ENCODE measurements around the gene TXNIP.

TXNIP gene

GRCh38 chr1:146007489-146008133 lies 11.2 kb upstream of the TXNIP start (continued):
- TF ChIP-seq POU6F1 (CRISPR knock-in tag; IDR thresholded peaks at IDR 0.05; ENCODE audit: borderline replicate concordance, low read depth) = no peak
- no peak for TF ChIP-seq ZNF8 (CRISPR knock-in tag; IDR thresholded peaks at IDR 0.05)
- TF ChIP-seq ZFP3 (CRISPR knock-in tag; IDR thresholded peaks at IDR 0.05) = no peak
- TF ChIP-seq ZNF70 (CRISPR knock-in tag; IDR thresholded peaks at IDR 0.05) = no peak
- no peak for TF ChIP-seq ISL1 (CRISPR knock-in tag; IDR thresholded peaks at IDR 0.05)
- TF ChIP-seq CREB5 (CRISPR knock-in tag; IDR thresholded peaks at IDR 0.05; ENCODE audit: low read depth) = no peak

GRCh38 chr1:146001709-146002108 lies 5.3 kb upstream of the TXNIP start:
- ATAC-seq = no peak
- TF ChIP-seq POU6F1 (CRISPR knock-in tag; IDR thresholded peaks at IDR 0.05; ENCODE audit: borderline replicate concordance, low read depth) (no peak), RARB (CRISPR knock-in tag; IDR thresholded peaks at IDR 0.05) (no peak), ZC3H10 (CRISPR knock-in tag; IDR thresholded peaks at IDR 0.05) (no peak), SNAI2 (CRISPR knock-in tag; IDR thresholded peaks at IDR 0.05) (no peak), OSR1 (CRISPR knock-in tag; IDR thresholded peaks at IDR 0.05) (no peak), ZNF8 (CRISPR knock-in tag; IDR thresholded peaks at IDR 0.05) (no peak), PPARA (CRISPR knock-in tag; IDR thresholded peaks at IDR 0.05; ENCODE audit: borderline replicate concordance) (no peak), ZNF70 (CRISPR knock-in tag; IDR thresholded peaks at IDR 0.05) (no peak), ZNF565 (CRISPR knock-in tag; conservative IDR thresholded peaks at IDR 0.05; ENCODE audit: low read depth) (no peak), TOX (CRISPR knock-in tag; IDR thresholded peaks at IDR 0.05; ENCODE audit: borderline replicate concordance) (no peak)

GRCh38 chr1:145999321-146000024 lies 3.1 kb upstream of the TXNIP start:
- TF ChIP-seq OSR1 (CRISPR knock-in tag; IDR thresholded peaks at IDR 0.05) (no peak), ZNF70 (CRISPR knock-in tag; IDR thresholded peaks at IDR 0.05) (no peak), CSDC2 (CRISPR knock-in tag; IDR thresholded peaks at IDR 0.05) (no peak), CSRNP3 (CRISPR knock-in tag; IDR thresholded peaks at IDR 0.05) (no peak), PATZ1 (CRISPR knock-in tag; IDR thresholded peaks at IDR 0.05; ENCODE audit: borderline replicate concordance) (no peak), ZNF565 (CRISPR knock-in tag; conservative IDR thresholded peaks at IDR 0.05; ENCODE audit: low read depth) (no peak), PPARA (CRISPR knock-in tag; IDR thresholded peaks at IDR 0.05; ENCODE audit: borderline replicate concordance) (no peak), TSHZ2 (CRISPR knock-in tag; IDR thresholded peaks at IDR 0.05) (no peak), ESRRG (CRISPR knock-in tag; IDR thresholded peaks at IDR 0.05) (no peak), ZNF8 (CRISPR knock-in tag; IDR thresholded peaks at IDR 0.05) (no peak), ZFP30 (CRISPR knock-in tag; IDR thresholded peaks at IDR 0.05) (no peak), BACH2 (CRISPR knock-in tag; IDR thresholded peaks at IDR 0.05; ENCODE audit: borderline replicate concordance) (no peak)
- no peak for ATAC-seq

Measured in SK-N-SH treated with all-trans-retinoic acid at 6 μM for 48 hours (cell line).